Measurements from ENCODE around the gene MYCBPAP.

MYCBPAP gene

GRCh38 chr17:50488880-50489279 is 19.4 kb upstream of the MYCBPAP start:
- H3K4me3 ChIP-seq (ENCODE audit: low read depth, low read length, poor library complexity, severe bottlenecking), result no peak overlapping the region
- no peak for TF ChIP-seq CTCF (IDR thresholded peaks at IDR 0.05; ENCODE audit: low read length)
- no peak for TF ChIP-seq EZH2 (IDR thresholded peaks at IDR 0.05; ENCODE audit: borderline replicate concordance, low read length)

DNA sequence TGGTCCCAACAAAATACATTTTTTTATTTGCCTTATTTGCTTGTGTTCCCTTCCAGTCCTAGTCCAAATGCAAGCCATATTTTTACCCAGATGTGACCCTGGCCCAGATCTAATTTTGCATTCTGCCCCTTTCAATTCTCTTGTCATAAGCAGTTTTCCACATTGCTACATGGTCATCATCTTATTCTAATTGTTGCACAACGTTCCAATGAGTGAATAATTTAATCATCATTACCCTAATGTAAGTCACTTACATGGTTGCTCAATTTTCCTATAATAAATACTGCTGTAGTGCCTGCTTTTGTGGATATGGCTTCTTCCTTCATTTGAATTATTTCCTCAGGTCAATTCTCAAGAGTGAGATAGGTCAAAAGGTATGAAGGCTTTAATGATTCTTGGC is 16.7 kb upstream of the MYCBPAP start:
- TF ChIP-seq CTCF (IDR thresholded peaks at IDR 0.05; ENCODE audit: low read length) (no peak), EZH2 (IDR thresholded peaks at IDR 0.05; ENCODE audit: borderline replicate concordance, low read length) (no peak)
- Histone ChIP-seq H3K4me3 (ENCODE audit: low read depth, low read length, poor library complexity, severe bottlenecking) (no peak overlapping the region), H3K4me1 (ENCODE audit: insufficient read depth, low read length, severe bottlenecking) (no peaks in the 10 kb centered on the region), H2AFZ (ENCODE audit: low read length) (no peak overlapping the region), H3K9me3 (ENCODE audit: low read length) (no peaks in the 10 kb centered on the region), H4K20me1 (ENCODE audit: insufficient read depth, low read length) (no peaks in the 10 kb centered on the region), H3K4me2 (ENCODE audit: low read length) (no peak overlapping the region), H3K79me2 (ENCODE audit: insufficient read depth, low read length) (no peaks in the 10 kb centered on the region), H3K27me3 (ENCODE audit: insufficient read depth, low read length) (no peaks in the 10 kb centered on the region), H3K9me2 (ENCODE audit: low read depth, low read length) (no peaks in the 10 kb centered on the region), H3K9ac (ENCODE audit: low read length) (no peak overlapping the region), H3K27ac (ENCODE audit: low read depth, low read length, poor library complexity, severe bottlenecking) (no peak overlapping the region), H3F3A (ENCODE audit: insufficient read depth, low read length) (no peaks in the 10 kb centered on the region), H3K36me3 (ENCODE audit: insufficient read depth, low read length) (no peaks in the 10 kb centered on the region)

More at GRCh38 chr17:50488880-50489279, 19.4 kb upstream of the MYCBPAP start:
- H3K27me3 ChIP-seq (ENCODE audit: insufficient read depth, low read length), result no peaks in the 10 kb centered on the region
- no peaks in the 10 kb centered on the region for H3K9me2 ChIP-seq (ENCODE audit: low read depth, low read length)
- no peaks in the 10 kb centered on the region for H3F3A ChIP-seq (ENCODE audit: insufficient read depth, low read length)
- no peaks in the 10 kb centered on the region for H3K36me3 ChIP-seq (ENCODE audit: insufficient read depth, low read length)
- H3K9me3 ChIP-seq (ENCODE audit: low read length), result no peaks in the 10 kb centered on the region
- H2AFZ ChIP-seq (ENCODE audit: low read length), result no peak overlapping the region
- H3K79me2 ChIP-seq (ENCODE audit: insufficient read depth, low read length), result no peaks in the 10 kb centered on the region
- H3K4me1 ChIP-seq (ENCODE audit: insufficient read depth, low read length, severe bottlenecking), result no peaks in the 10 kb centered on the region
- no peak overlapping the region for H3K9ac ChIP-seq (ENCODE audit: low read length)
- H3K4me2 ChIP-seq (ENCODE audit: low read length), result no peak overlapping the region
- no peak overlapping the region for H3K27ac ChIP-seq (ENCODE audit: low read depth, low read length, poor library complexity, severe bottlenecking)
- no peaks in the 10 kb centered on the region for H4K20me1 ChIP-seq (ENCODE audit: insufficient read depth, low read length)

DNA sequence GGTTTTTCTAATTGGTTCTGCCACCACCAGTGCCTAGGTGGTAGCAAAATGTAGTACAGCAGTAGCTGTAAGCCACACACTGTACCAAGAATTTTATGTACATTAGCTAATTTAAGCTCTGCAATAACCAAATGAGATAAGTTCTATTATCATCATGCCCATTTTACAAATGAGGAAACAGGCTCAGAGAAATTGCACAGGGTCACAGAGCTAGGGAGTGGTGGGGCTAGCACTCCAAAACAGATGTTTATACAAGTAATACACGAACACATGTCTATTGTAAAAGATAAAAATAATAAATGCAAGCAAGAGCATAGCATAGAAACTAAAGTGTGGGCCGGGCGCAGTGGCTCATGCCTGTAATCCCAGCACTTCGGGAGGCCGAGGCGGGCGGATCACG is 16.0 kb upstream of the MYCBPAP start:
- H4K20me1 ChIP-seq (ENCODE audit: insufficient read depth, low read length), result no peaks in the 10 kb centered on the region
- no peaks in the 10 kb centered on the region for H3K36me3 ChIP-seq (ENCODE audit: insufficient read depth, low read length)
- H3K9ac ChIP-seq (ENCODE audit: low read length), result no peak overlapping the region
- no peaks in the 10 kb centered on the region for H3K27me3 ChIP-seq (ENCODE audit: insufficient read depth, low read length)
- no peak overlapping the region for H3K4me3 ChIP-seq (ENCODE audit: low read depth, low read length, poor library complexity, severe bottlenecking)
- no peak for TF ChIP-seq EZH2 (IDR thresholded peaks at IDR 0.05; ENCODE audit: borderline replicate concordance, low read length)
- TF ChIP-seq CTCF (IDR thresholded peaks at IDR 0.05; ENCODE audit: low read length), result no peak
- no peak overlapping the region for H2AFZ ChIP-seq (ENCODE audit: low read length)
- no peaks in the 10 kb centered on the region for H3K4me1 ChIP-seq (ENCODE audit: insufficient read depth, low read length, severe bottlenecking)
- H3K4me2 ChIP-seq (ENCODE audit: low read length), result no peak overlapping the region
- H3K9me3 ChIP-seq (ENCODE audit: low read length), result no peaks in the 10 kb centered on the region
- H3K27ac ChIP-seq (ENCODE audit: low read depth, low read length, poor library complexity, severe bottlenecking), result no peak overlapping the region
- H3K9me2 ChIP-seq (ENCODE audit: low read depth, low read length), result no peaks in the 10 kb centered on the region
- H3K79me2 ChIP-seq (ENCODE audit: insufficient read depth, low read length), result no peaks in the 10 kb centered on the region
- H3F3A ChIP-seq (ENCODE audit: insufficient read depth, low read length), result no peaks in the 10 kb centered on the region
